Measurements from ENCODE around the gene SMURF2. TPM values are rescaled to one million over a fixed set of nuclear protein-coding genes. Genes with fewer than 3 reads are reported as not detected.

Gene SMURF2
- total and polyA plus RNA-seq, 10 of the 15 experiments (the other 5 are each of a cell fraction or from before 2014, with no cell fraction given): 2.8 to 13.4 (median 7.5) TPM

DNA sequence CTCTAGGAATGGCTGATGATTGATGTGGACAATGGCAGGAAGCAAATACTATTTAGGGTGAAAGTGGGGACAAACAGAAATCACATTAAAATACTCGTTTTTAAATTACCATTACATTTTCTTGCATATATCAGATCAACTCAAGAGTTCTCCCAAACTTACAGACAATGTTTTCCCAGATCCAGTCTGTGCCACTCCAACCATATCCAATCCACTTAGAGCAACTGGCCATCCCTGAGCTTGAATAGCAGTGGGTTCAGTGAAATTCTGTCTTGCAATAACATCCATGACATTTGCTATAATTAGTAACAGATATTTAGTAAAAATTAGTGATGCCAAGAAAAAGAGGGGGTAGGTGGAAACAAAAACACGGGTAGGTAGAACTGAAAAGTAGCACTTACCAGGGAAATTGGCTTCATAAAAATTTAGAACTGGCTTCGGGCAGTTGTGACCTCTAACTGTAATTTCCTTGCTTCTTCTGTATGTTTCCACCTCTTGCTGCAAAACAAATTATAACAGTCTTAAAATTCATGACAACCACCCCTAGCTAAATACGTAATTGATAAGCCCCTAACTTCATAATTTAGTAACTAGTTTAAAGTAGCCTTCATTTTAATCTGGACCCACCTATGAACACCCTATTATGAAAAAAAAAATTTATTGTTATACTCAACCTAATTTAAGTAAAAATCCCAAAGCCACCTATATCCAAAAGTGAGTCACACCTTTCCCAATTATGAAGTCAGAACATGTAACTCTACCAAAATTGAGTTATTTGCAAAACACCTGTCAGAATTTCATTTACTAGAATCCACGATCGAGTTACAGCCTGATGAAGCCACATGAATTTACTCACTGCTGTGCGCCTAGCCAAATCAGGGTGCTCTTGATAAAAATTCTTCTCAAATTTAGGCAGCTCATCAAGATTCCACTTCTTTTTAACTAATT is 158.0 kb downstream of the SMURF2 start:
- Histone ChIP-seq H4K20me1 (ENCODE audit: control insufficient read depth, insufficient read depth) (peaks cover 10% of the 10 kb centered on the region), H3K9me3 (replicated peaks; ENCODE audit: control insufficient read depth, insufficient read depth, low read length) (no peaks in the 10 kb centered on the region), H3K4me3 (peak overlapping the region; percentile 100), H3K9ac (ENCODE audit: control insufficient read depth, insufficient read depth, low read length) (peak overlapping the region; percentile 100), H3K4me2 (ENCODE audit: control insufficient read depth, insufficient read depth) (peak overlapping the region; percentile 74), H2AFZ (ENCODE audit: control insufficient read depth, low read depth, low read length) (no peak overlapping the region), H3K27me3 (replicated peaks in 1 of 2; ENCODE audit: control insufficient read depth in 2 of 2, insufficient read depth in 2 of 2, low read length in 1 of 2) (no peaks in the 10 kb centered on the region), H3K4me1 (ENCODE audit: control insufficient read depth, insufficient read depth, low read length) (peaks cover 7% of the 10 kb centered on the region; the same call in 1 of the 2 replicates), H3K36me3 (ENCODE audit: control insufficient read depth in 2 of 2, insufficient read depth in 2 of 2, low read length in 1 of 2) (peaks cover 14 to 44% of the 10 kb centered on the region in 2 experiments), H3K27ac (ENCODE audit: control insufficient read depth, insufficient read depth) (peak overlapping the region; percentile 100; the same call in 1 of the 2 replicates), H3K79me2 (ENCODE audit: control insufficient read depth, insufficient read depth, low read length) (peaks cover 83% of the 10 kb centered on the region)
- ChIA-PET CTCF (interaction anchor here (0.8 to 17.7 kb wide), 5 partner anchors 10 to 99 kb away, joined by 3 to 350 read pairs (median 4); partner anchors contain the start of gene POLG2), SMC1A (ENCODE audit: uncharacterized antibody, unreplicated experiment) (interaction anchor here (0.6 to 2.9 kb wide), 12 partner anchors 8 to 147 kb away, joined by 3 to 25 read pairs (median 3); partner anchors contain the start of gene POLG2), POLR2A (interaction anchor here (1.5 to 3.0 kb wide), 3 partner anchors 7 to 359 kb away, joined by 4 to 64 read pairs (median 6); partner anchors contain the start of gene POLG2), RAD21 (ENCODE audit: unreplicated experiment) (interaction anchor here (1.0 to 2.1 kb wide), 4 partner anchors 7 to 145 kb away, joined by 4 to 7 read pairs (median 5); partner anchors contain the start of gene POLG2)
- intact Hi-C loops (cut with micrococcal nuclease; ENCODE audit: unreplicated experiment): no loop called here
- no peak for FAIRE-seq
- no peak for ATAC-seq
- 25% methylated on average over 7 of the region's 7 CpGs for WGBS (ENCODE audit: insufficient coverage, insufficient replicate concordance, low lambda C conversion rate, missing lambda C conversion rate)
- in situ Hi-C loops (cut with MboI): loop anchor here (10.0 kb wide), 2 partner anchors 141 to 659 kb away; partner anchors contain the start of gene SMARCD2
- TSS peak; percentile 34 for BruUV-seq (replicated peaks)
- TF ChIP-seq GATAD2B (conservative IDR thresholded peaks at IDR 0.05; ENCODE audit: low read depth): no peak
- 0 out of 2 replicates have a peak, but pooled peaks have one; percentile 12 for TF ChIP-seq POLR2A (IDR thresholded peaks at IDR 0.05; ENCODE audit: low read depth, low read length)
- DNase-seq (ENCODE audit: low read depth, low spot score): no peak

DNA sequence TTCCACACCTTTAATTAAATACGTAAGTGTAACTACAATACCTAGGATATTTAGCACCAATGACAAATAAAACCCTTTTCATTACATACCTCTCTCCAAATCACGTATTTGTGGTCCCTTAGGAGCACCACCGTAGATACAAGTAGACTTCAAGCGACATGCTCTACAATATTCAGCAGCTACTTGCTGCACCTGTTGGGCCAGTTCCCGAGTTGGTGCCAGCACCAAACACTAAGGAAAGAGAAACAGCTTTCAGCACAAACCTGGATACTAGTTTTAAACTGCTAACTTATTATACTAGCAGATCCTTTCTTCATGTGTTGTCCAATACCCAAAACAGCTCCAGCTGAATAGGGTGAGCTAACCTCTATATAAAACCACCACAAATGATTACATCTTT is 158.8 kb downstream of the SMURF2 start:
- FAIRE-seq: no peak
- Histone ChIP-seq H3K27me3 (replicated peaks in 1 of 2; ENCODE audit: control insufficient read depth in 2 of 2, insufficient read depth in 2 of 2, low read length in 1 of 2) (no peaks in the 10 kb centered on the region), H3K4me3 (0 out of 2 replicates have a peak overlapping the region, but pooled peaks have one; percentile 18), H3K9me3 (replicated peaks; ENCODE audit: control insufficient read depth, insufficient read depth, low read length) (no peaks in the 10 kb centered on the region), H3K4me2 (ENCODE audit: control insufficient read depth, insufficient read depth) (peak overlapping the region; percentile 74), H3K27ac (ENCODE audit: control insufficient read depth, insufficient read depth) (no peak overlapping the region), H3K9ac (ENCODE audit: control insufficient read depth, insufficient read depth, low read length) (no peak overlapping the region), H2AFZ (ENCODE audit: control insufficient read depth, low read depth, low read length) (no peak overlapping the region), H3K36me3 (ENCODE audit: control insufficient read depth in 2 of 2, insufficient read depth in 2 of 2, low read length in 1 of 2) (peaks cover 14 to 45% of the 10 kb centered on the region in 2 experiments), H3K79me2 (ENCODE audit: control insufficient read depth, insufficient read depth, low read length) (peaks cover 78% of the 10 kb centered on the region), H3K4me1 (ENCODE audit: control insufficient read depth, insufficient read depth, low read length) (peaks cover 7% of the 10 kb centered on the region; the same call in 1 of the 2 replicates), H4K20me1 (ENCODE audit: control insufficient read depth, insufficient read depth) (peaks cover 10% of the 10 kb centered on the region)
- CTCF ChIA-PET: interaction anchor here (1.0 to 17.7 kb wide), 4 partner anchors 9 to 99 kb away, joined by 3 to 350 read pairs (median 46); partner anchors contain the start of gene POLG2
- SMC1A ChIA-PET (ENCODE audit: uncharacterized antibody, unreplicated experiment): interaction anchor here (0.6 to 2.5 kb wide), 5 partner anchors 12 to 146 kb away, joined by 3 to 10 read pairs (median 3); no protein-coding TSS in a partner anchor
- no peak for DNase-seq (ENCODE audit: low read depth, low spot score)
- 84% methylated on average over 5 of the region's 5 CpGs for WGBS (ENCODE audit: insufficient coverage, insufficient replicate concordance, low lambda C conversion rate, missing lambda C conversion rate)
- POLR2A ChIA-PET: interaction anchor here (0.5 kb wide), 1 partner anchor 125 kb away, joined by 3 read pairs; no protein-coding TSS in a partner anchor
- RAD21 ChIA-PET (ENCODE audit: unreplicated experiment): interaction anchor here (1.5 kb wide), 1 partner anchor 83 kb away, joined by 4 read pairs; no protein-coding TSS in a partner anchor
- intact Hi-C loops (cut with micrococcal nuclease; ENCODE audit: unreplicated experiment) (no loop called here), in situ Hi-C loops (cut with MboI) (loop anchor here (10.0 kb wide), 2 partner anchors 141 to 659 kb away; partner anchors contain the start of gene SMARCD2)
- no peak for ATAC-seq
- no TSS peak for BruUV-seq (replicated peaks)
- TF ChIP-seq, protein P1, sequence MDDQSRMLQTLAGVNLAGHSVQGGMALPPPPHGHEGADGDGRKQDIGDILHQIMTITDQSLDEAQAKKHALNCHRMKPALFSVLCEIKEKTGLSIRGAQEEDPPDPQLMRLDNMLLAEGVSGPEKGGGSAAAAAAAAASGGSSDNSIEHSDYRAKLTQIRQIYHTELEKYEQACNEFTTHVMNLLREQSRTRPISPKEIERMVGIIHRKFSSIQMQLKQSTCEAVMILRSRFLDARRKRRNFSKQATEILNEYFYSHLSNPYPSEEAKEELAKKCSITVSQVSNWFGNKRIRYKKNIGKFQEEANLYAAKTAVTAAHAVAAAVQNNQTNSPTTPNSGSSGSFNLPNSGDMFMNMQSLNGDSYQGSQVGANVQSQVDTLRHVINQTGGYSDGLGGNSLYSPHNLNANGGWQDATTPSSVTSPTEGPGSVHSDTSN (IDR thresholded peaks at IDR 0.05; ENCODE audit: insufficient replicate concordance, low read depth, low read length): no peak
- TF ChIP-seq, protein P2, sequence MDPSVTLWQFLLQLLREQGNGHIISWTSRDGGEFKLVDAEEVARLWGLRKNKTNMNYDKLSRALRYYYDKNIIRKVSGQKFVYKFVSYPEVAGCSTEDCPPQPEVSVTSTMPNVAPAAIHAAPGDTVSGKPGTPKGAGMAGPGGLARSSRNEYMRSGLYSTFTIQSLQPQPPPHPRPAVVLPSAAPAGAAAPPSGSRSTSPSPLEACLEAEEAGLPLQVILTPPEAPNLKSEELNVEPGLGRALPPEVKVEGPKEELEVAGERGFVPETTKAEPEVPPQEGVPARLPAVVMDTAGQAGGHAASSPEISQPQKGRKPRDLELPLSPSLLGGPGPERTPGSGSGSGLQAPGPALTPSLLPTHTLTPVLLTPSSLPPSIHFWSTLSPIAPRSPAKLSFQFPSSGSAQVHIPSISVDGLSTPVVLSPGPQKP (IDR thresholded peaks at IDR 0.05; ENCODE audit: low read depth, low read length): no peak
- peak; percentile 47 for TF ChIP-seq POLR2AphosphoS5 (IDR thresholded peaks at IDR 0.05; ENCODE audit: low read length)
- TF ChIP-seq POLR2AphosphoS2 (IDR thresholded peaks at IDR 0.05; ENCODE audit: low read depth, low read length): peak; percentile 44; the same call in 1 of the 2 replicates
- TF ChIP-seq ZZZ3 (IDR thresholded peaks at IDR 0.05; ENCODE audit: control insufficient read depth, insufficient read length, low read depth): no peak
- no peak for TF ChIP-seq TCF12 (IDR thresholded peaks at IDR 0.05; ENCODE audit: low read depth, low read length)
- TF ChIP-seq SREBF2 (IDR thresholded peaks at IDR 0.05; ENCODE audit: low read length): no peak
- no peak for TF ChIP-seq BRCA1 (IDR thresholded peaks at IDR 0.05; ENCODE audit: low read depth, low read length)
